ENCODE measurements around the gene POP4.

Gene POP4

DNA sequence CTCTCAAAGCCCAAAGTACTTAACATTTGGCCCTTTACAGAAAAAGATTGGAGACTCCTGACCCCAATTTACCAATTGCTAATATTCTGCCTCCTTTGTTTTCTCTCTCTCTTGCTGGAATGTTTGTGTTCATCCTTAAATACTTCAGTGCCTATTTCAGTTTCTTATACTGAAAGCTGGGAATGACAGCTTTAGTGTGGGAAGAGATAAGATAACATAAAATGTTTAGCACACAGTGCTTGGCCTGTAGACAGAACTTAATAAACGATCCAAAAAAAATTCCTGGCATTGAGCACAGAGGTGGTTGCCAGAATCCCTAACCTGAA, 56.2 kb downstream of the POP4 start:
- no peak for DNase-seq (ENCODE audit: low read depth, low spot score)

DNA sequence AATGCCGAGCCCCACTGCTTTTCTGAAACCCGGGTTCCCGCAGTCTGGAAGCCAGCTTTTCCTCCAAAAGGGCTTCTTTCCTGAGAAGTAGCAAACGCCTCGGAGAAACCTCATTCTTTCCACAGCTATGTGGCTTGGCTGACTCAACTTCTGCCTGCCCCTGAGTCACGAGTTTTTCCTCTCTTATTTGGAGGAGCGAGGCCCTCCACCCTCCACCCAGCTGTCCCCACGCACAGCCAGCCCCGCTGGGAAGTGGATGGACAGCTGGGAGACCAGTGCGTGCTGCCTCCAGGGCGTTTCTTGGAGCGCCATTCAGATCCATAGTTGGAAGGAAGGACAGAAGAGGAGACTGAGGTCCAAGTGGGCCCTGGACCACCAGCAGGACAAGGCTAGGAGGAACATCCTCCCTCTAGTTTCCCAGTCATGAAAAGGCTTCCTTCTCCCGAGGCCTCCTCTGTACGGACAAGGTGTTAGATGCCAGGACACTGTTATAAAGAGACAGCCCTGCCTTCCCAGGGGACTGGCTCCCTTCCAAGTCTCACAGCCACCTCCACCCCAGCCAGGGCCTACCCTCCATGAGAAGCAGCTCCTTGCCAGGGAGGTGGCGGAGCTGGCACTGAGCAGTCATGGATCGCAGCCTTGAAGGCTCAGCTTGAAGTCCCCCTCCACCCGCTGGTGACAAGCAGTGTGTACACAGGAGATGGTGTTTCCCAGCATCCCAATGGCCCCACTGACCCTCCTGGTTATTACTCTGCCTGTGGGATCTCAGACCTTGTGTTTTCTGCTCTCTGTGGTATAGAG, 56.7 kb downstream of the POP4 start:
- no peak for DNase-seq (ENCODE audit: low read depth, low spot score)

DNA sequence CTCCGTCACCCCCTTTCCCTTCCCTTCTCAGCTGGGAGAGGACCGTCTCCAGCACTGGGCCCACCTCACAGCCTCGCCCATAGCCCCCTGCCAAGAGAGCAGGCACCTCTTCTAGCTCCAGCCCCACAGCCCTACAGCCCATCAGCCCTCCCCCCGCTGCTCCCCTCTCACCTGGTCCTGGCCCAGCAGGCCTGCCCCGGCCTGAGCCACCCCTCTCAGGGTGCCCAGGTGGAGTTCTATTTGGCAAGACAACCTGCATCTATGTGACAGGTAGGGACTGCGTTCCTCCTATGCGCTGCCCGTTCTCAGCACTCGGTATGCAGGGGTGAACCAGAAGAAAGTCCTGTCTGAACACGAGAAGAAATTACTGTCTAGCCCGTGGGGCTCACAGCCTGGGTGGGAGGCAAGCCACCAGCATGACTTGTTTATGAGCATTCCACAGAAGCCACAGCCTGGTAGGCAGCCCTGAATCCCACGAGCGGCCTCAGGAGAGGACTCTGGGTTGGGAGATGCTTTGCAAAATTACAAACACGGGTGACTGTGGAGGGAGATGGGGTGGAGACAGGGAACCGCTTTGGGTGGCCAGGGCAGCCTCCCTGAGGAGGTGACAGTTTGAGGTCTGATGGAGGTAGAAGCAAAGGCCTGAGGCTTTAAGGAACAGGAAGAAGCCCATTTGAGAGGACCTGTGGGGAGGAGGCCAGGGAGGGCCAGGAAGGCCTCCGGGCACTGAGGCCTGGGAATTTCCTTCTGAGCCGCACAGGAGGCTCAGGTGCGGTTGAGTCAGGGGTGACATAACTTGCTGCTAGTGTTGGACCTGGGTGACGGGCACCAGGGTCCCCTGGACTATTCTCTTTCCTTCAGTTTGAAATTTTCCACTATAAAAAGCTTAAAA, 58.0 kb downstream of the POP4 start:
- no peak for DNase-seq (ENCODE audit: low read depth, low spot score)

DNA sequence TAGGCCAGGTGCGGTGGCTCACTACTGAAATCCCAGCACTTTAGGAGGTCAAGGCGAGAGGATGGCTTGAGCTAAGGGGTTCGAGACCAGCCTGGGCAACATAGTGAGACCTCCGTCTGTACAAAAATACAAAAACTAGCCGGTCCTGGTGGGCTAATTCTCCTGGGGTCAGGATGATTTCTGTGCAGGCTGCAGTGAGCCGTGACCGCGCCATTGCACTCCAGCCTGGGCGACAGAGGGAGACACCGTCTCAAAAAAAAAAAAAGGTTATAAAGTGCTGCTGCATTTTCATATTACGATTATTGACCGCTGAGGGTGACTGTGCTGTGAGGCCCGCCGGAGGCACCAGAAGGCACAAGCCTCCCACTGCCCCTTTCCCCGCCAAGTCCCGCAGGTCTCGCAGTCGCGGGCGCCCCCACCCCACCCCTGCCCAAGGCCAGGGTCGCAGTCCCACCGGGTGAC, 58.7 kb downstream of the POP4 start:
- DNase-seq (ENCODE audit: low read depth, low spot score) = no peak

DNA sequence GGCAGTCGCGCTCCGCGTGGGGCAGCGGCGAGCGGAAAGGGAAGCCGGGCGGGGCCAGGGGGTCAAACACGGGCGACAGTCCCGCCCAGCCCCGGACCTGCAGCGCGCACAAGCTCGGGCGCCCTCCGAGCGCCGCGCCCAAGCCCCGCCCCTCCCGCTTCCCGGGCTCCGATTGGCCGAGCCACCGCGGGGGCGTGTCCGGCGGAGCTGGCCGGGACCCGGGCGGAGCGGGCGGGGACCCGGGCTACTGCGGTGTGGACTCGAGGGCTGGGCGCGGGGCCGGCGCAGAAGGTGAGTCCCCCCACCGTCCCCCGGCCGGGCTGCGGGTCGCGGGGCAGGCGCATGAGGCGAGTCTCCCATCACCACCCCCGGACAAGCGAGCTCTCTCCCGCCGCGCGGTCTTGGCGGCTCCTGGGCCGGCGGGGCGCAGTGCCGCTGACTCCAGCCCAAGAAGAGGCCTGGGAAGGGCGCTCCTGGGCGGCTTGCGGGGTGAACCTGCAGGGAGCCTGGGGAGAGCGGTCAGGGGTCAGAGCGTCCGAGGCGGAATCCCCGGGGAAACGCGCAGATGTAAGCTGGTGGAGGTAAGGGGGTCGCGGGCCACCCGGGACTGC, 59.2 kb downstream of the POP4 start, which contains the start of gene PLEKHF1:
PLEKHF1 (plus strand) TSS at position 247 of the 611 bp plus-strand sequence. CDS start 8,379 bp downstream, outside the sequence.
- peak; percentile 66 for DNase-seq (ENCODE audit: low read depth, low spot score)

DNA sequence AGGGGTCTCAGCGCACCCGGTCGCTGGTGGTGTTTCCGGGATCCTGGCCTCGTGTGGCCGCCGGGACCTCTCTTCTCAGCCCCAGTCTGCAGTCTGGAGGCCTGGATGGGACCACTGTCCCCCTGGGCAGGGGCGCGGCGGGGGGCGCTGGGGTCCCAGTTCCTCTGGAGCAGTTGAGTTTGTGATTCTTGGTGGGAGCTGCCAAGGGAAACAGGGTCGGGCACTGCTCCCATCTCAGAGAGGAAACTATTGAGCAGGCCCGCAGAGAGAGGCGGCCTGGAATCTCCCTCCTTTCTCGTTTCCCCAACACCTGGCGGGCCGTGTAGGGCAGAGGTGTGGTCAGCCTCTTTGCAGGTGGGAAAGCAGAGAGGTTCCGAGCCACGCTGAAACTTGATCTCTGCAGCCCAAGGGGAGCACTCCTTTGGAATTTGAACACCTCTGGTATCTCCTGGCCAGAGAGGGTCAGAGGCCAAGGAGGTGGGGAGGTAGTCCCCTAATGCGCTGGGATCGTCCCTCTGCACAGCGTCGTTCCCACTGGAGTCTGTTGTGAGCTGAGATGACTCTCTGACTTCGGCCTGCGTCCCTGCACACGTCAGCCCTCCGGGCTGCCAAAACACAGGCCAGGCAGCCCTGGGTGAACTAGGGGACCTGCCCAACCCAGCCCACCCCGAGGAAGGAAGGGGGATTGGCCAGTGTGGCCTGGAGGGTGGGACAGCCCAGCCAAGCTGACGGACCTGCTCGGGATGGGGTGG, 59.9 kb downstream of the POP4 start:
- no peak for DNase-seq (ENCODE audit: low read depth, low spot score)

Measured in activated CD4-positive, CD25-positive, alpha-beta regulatory T cell treated with anti-CD3 and anti-CD28 coated beads, Interleukin-2, amount 50 U/mL, for 16 hours (primary cell).